Left lung (tissue), 10 donors: ENCODE measurements around the gene LMF1. TPM values are rescaled to one million over a fixed set of nuclear protein-coding genes. Genes with fewer than 3 reads are reported as not detected.

Experiments
- ATAC-seq: fragments of 200-7000 bp; cut with Tn5 transposase; one replicate; pipeline ENCODE4 v1.9.1; 2020; ENCODE audit warnings: moderate library complexity
- DNase-seq, 4 donors: peaks; one replicate each; pipeline ENCODE4 v3.0.0-alpha.2; 2013 to 2020
- H3K27ac ChIP-seq, 2 donors: fragments of 200-600 bp; sonication (generic) in 1 of 2; one replicate each; pipeline versions ENCODE4 v1.5.0 to v1.8.0; 2020 to 2021
- H3K27me3 ChIP-seq, 2 donors: fragments of 200-600 bp; sonication (generic) in 1 of 2; one replicate each; pipeline versions ENCODE4 v1.5.0 to v1.8.0; 2020 to 2021
- H3K36me3 ChIP-seq, 2 donors: fragments of 200-600 bp; sonication (generic) in 1 of 2; one replicate each; pipeline versions ENCODE4 v1.5.0 to v1.8.0; 2020 to 2021
- H3K4me1 ChIP-seq, 2 donors: fragments of 200-600 bp; one replicate each; pipeline ENCODE4 v1.8.0; 2021
- H3K4me3 ChIP-seq, 2 donors: fragments of 200-600 bp; sonication (generic) in 1 of 2; one replicate each; pipeline versions ENCODE4 v1.5.0 to v1.8.0; 2020 to 2021; ENCODE audit warnings: mild to moderate bottlenecking in 1 of 2
- H3K9me3 ChIP-seq, 2 donors: fragments of 200-600 bp; sonication (generic) in 1 of 2; one replicate each; pipeline versions ENCODE4 v1.5.0 to v1.8.0; 2020 to 2021
- CTCF ChIP-seq, 2 donors: fragments of 200-600 bp; sonication (generic) in 1 of 2; IDR thresholded peaks; one replicate each; pipeline versions ENCODE4 v1.5.0 to v1.8.0; 2021; ENCODE audit warnings: antibody characterized with exemption in 2 of 2
- intact Hi-C, 2 donors: fragments of 100-400 bp; cut with DNase I; formaldehyde crosslinking; loops; one replicate each; pipeline versions ENCODE4 v1.11.2 to v1.14.2; 2022
- polyA plus RNA-seq, 6 donors: library from polyadenylated mRNA; unstranded; fragments of 120-200 nt; gene quantifications; one replicate each; pipeline ENCODE4 v1.2.1, GENCODE V29; 2013; ENCODE audit not compliant: insufficient read length in 6 of 6
- total RNA-seq, 2 donors: library from RNA; stranded (reverse); fragmentation: NEBNext Ultra II Directional; extraction: Animal tissue kit (Norgen Biotek cat#: 25700); gene quantifications; one replicate each; pipeline ENCODE4 v1.2.1, GENCODE V29; 2021
- donor health status: DM: no; HTN: yes; CAD: no.
- donor health status: DM: no; HTN: no; CAD: no.

The LMF1 gene
- total and polyA plus RNA-seq, 8 donors, result 15.5 to 23.1 (median 20.4) TPM

- peaks cover 0 to 20% of the 10 kb centered on the region in 2 donors for H3K4me1 ChIP-seq
- intact Hi-C loops, result no loop called here
- no peaks in the 10 kb centered on the region for H3K9me3 ChIP-seq
- peaks cover 31 to 64% of the 10 kb centered on the region in 2 donors for H3K27me3 ChIP-seq
- TF ChIP-seq CTCF (IDR thresholded peaks at IDR 0.05), result no peak
- no peak overlapping the region for H3K27ac ChIP-seq
- DNase-seq (peak in 1 of 4 donors; percentile 60), ATAC-seq (no peak)
- no peak overlapping the region for H3K4me3 ChIP-seq
- H3K36me3 ChIP-seq, result no peaks in the 10 kb centered on the region
Observed at GRCh38 chr16:978403-978802, 7.6 kb upstream of the LMF1 start.

GRCh38 chr16:977896-978295 is 7.1 kb upstream of the LMF1 start:
- ATAC-seq, result no peak
- no peak overlapping the region for H3K4me3 ChIP-seq
- DNase-seq, result no peak
- H3K36me3 ChIP-seq, result no peaks in the 10 kb centered on the region
- H3K9me3 ChIP-seq, result no peaks in the 10 kb centered on the region
- intact Hi-C loops, result no loop called here
- no peak overlapping the region for H3K27ac ChIP-seq
- peaks cover 0 to 20% of the 10 kb centered on the region in 2 donors for H3K4me1 ChIP-seq
- TF ChIP-seq CTCF (IDR thresholded peaks at IDR 0.05), result no peak
- H3K27me3 ChIP-seq, result peaks cover 28 to 59% of the 10 kb centered on the region in 2 donors

GRCh38 chr16:977081-977701 is 6.4 kb upstream of the LMF1 start:
- H3K36me3 ChIP-seq, result no peaks in the 10 kb centered on the region
- H3K27me3 ChIP-seq, result peaks cover 20 to 58% of the 10 kb centered on the region in 2 donors
- H3K4me1 ChIP-seq, result peaks cover 0 to 17% of the 10 kb centered on the region in 2 donors
- H3K27ac ChIP-seq, result no peak overlapping the region
- intact Hi-C loops, result no loop called here
- no peak for ATAC-seq
- peak in 1 of 4 donors; percentile 73 for DNase-seq
- TF ChIP-seq CTCF (IDR thresholded peaks at IDR 0.05), result no peak
- no peaks in the 10 kb centered on the region for H3K9me3 ChIP-seq
- no peak overlapping the region for H3K4me3 ChIP-seq

DNA sequence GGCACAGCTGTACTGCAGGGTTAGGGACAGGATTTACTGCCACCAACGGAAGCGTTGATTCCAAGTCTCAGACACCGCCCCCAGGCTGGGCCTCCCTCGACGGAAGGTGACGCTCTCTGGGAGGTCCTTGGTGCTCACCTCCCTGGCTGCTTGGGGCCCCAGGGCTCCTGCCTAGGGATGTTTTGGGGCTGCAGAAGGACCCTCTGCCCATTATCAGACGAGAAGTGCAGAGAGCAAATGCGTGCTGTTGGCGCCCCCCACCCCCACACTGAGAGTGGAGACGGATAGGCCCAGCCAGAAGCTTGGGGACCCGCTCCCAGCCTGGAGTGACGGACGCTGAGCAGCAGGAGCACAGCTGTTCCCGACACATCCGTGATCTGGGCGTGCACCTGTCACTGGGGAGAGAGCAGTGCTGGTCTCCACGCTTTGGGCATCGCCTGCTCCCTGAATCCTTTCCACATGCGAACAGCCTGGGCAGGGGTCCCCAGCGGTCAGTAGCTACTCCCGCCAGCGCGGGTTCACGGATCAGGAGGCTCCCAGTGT is 5.7 kb upstream of the LMF1 start:
- intact Hi-C loops, result no loop called here
- Histone ChIP-seq H3K4me1 (peaks cover 0 to 11% of the 10 kb centered on the region in 2 donors), H3K27ac (no peak overlapping the region), H3K27me3 (peaks cover 16 to 50% of the 10 kb centered on the region in 2 donors), H3K9me3 (no peaks in the 10 kb centered on the region), H3K4me3 (no peak overlapping the region), H3K36me3 (no peaks in the 10 kb centered on the region)
- ATAC-seq (no peak), DNase-seq (peak in 1 of 4 donors; percentile 75)
- TF ChIP-seq CTCF (IDR thresholded peaks at IDR 0.05), result no peak

DNA sequence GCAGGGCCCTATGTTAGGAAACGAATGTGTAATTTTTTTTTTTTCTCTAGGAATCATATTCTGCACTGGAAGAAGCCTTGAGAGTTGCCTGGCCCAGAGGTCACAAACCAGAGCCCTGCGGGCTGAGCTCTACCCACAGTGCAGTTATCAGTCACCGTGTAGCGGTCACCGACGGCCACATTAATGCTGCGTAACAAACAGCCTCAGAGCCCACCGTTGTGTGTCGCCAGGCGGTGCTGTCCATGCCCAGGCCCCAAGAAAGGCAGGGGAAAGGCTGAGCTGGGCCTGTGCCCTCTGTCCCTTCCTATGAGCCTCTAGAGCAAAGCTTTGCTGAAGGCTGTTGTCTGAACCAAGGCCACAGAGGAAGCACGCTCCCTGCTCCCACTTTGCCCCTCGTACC is 4.5 kb upstream of the LMF1 start:
- ATAC-seq, result no peak
- Histone ChIP-seq H3K4me3 (no peak overlapping the region), H3K27ac (no peak overlapping the region), H3K36me3 (no peaks in the 10 kb centered on the region), H3K9me3 (no peaks in the 10 kb centered on the region), H3K4me1 (peaks cover 3 to 8% of the 10 kb centered on the region in 2 donors), H3K27me3 (peaks cover 8 to 39% of the 10 kb centered on the region in 2 donors)
- intact Hi-C loops, result no loop called here
- no peak for TF ChIP-seq CTCF (IDR thresholded peaks at IDR 0.05)
- peak in 1 of 4 donors; percentile 51 for DNase-seq
